Sigmoid colon (tissue), 4 donors: ENCODE results near the gene ATP13A2.

ENCODE experiments used
- EP300 ChIP-seq, 4 donors: sonication (generic); formaldehyde crosslinking; IDR thresholded peaks; one replicate each; pipeline ENCODE4 v1.6.1; 2017; ENCODE audit warnings: antibody characterized with exemption in 4 of 4
- POLR2A ChIP-seq, 2 donors: fragments of 450-650 bp; IDR thresholded peaks; one replicate each; pipeline ENCODE4 v1.6.1; 2016; ENCODE audit warnings: antibody characterized with exemption in 2 of 2, mild to moderate bottlenecking in 2 of 2, moderate library complexity in 2 of 2
- POLR2AphosphoS5 ChIP-seq, 4 donors: sonication (generic); formaldehyde crosslinking; IDR thresholded peaks; one replicate each; pipeline ENCODE4 v1.6.1; 2017; ENCODE audit warnings: antibody characterized with exemption in 4 of 4
- TF ChIP-seq, protein P1 (sequence below), 4 experiments: fragments of 450-650 bp in 3 of 4; fragments of 200-600 bp in 1 of 4; IDR thresholded peaks; one replicate each; pipeline ENCODE4 v1.5.1; 2016 to 2019; ENCODE audit warnings: antibody characterized with exemption in 4 of 4, mild to moderate bottlenecking in 3 of 4, moderate library complexity in 2 of 4

DNA sequence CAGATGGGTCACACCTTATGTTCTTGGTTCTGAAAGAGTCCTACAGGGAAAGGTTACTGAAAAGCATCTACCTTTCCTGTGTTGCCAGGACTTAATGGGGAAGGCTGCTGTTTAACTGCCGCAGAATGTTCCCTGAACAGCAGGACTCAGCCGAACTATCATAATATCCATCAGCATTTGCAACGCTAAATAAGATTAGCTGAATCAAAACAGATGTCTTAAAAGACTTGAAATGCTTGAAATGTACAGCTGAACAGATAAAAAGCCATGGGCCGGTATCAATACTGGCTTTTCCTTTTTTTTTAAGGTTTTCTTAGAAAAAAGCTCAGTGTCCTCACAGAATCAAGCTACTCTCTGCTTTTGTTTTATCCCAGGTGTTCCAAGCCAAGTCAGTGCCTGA, 19.7 kb upstream of the ATP13A2 start:
- TF ChIP-seq, protein P1, sequence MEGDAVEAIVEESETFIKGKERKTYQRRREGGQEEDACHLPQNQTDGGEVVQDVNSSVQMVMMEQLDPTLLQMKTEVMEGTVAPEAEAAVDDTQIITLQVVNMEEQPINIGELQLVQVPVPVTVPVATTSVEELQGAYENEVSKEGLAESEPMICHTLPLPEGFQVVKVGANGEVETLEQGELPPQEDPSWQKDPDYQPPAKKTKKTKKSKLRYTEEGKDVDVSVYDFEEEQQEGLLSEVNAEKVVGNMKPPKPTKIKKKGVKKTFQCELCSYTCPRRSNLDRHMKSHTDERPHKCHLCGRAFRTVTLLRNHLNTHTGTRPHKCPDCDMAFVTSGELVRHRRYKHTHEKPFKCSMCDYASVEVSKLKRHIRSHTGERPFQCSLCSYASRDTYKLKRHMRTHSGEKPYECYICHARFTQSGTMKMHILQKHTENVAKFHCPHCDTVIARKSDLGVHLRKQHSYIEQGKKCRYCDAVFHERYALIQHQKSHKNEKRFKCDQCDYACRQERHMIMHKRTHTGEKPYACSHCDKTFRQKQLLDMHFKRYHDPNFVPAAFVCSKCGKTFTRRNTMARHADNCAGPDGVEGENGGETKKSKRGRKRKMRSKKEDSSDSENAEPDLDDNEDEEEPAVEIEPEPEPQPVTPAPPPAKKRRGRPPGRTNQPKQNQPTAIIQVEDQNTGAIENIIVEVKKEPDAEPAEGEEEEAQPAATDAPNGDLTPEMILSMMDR (IDR thresholded peaks at IDR 0.05) = no peak
- TF ChIP-seq POLR2AphosphoS5 (IDR thresholded peaks at IDR 0.05) (no peak), EP300 (IDR thresholded peaks at IDR 0.05) (no peak), POLR2A (IDR thresholded peaks at IDR 0.05) (no peak)
